Measurements from ENCODE around the gene PAM16. TPM values are rescaled to one million over a fixed set of nuclear protein-coding genes. Genes with fewer than 3 reads are reported as not detected.

The PAM16 gene
- total RNA-seq, 1 experiment from 2014 or later: 80.4 TPM

DNA sequence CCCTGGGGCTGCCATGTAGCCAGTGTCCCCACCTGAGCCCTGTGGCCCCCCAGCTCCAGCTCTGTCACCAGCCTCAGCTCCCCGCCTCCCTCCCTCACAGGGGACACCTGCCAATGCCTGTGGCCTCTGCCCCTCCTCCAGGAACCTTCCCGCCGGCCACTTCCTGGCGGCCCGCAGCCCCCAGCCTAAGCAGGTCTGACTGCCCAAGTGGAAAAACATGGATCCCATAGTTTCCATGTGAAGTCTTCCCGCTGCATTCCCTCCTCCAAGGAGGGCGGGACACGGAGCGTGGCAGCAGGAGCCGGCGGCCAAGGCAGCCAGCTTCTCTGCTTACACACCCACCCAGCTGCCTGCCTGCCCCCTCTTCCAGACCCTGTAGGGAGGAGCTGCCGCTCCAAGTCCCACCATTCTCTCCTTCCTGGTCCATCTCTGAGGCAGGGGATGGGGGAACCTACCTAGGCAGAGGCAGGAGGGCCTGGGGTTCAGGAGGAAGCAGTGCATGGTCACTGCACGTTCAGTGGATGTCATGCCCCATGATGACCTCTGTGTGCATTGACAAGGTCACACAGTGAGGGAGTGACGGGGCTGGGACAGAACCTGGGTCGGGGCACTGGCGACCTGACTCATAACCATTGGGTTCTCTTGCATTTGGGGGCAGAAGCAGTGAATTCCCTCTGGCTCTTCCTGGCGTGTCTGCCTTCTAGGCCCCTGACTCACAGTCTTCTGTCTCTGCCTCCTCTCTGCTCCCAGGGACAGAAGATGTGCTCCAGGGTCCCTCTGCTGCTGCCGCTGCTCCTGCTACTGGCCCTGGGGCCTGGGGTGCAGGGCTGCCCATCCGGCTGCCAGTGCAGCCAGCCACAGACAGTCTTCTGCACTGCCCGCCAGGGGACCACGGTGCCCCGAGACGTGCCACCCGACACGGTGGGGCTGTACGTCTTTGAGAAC, 29.3 kb upstream of the PAM16 start:
- H3K79me2 ChIP-seq (ENCODE audit: insufficient read depth, low read length): no peaks in the 10 kb centered on the region
- no peak overlapping the region for H3K4me2 ChIP-seq (ENCODE audit: insufficient read depth, insufficient read length, low read length)
- H3K9ac ChIP-seq (ENCODE audit: extremely low read depth, insufficient read length, low read length): no peak overlapping the region
- H3K27ac Mint-ChIP-seq: peak overlapping the region; percentile 44 to 80 (median 61); a peak in 3 of 7 replicates
- no peak overlapping the region for H2BK20ac ChIP-seq (ENCODE audit: low read depth, low read length, poor library complexity, severe bottlenecking)
- no peak overlapping the region for H4K5ac ChIP-seq (ENCODE audit: insufficient read length, low read depth, low read length)
- no peaks in the 10 kb centered on the region for H3K27me3 ChIP-seq (ENCODE audit: insufficient read depth, low read length)
- no peak overlapping the region for H3K4me3 Mint-ChIP-seq
- no peak overlapping the region for H3K23ac ChIP-seq (ENCODE audit: insufficient read length, low read depth, low read length)
- H3K36me3 Mint-ChIP-seq (ENCODE audit: insufficient read depth in 1 of 3, low read depth in 3 of 3): peaks cover 0 to 5% (median 4%) of the 10 kb centered on the region in 3 experiments; a peak in 4 of 7 replicates
- no peaks in the 10 kb centered on the region for H3K9me3 Mint-ChIP-seq
- no peak overlapping the region; the same call in 1 of the 2 replicates for H3K14ac ChIP-seq (ENCODE audit: insufficient read depth, low read length)
- H4K91ac ChIP-seq (ENCODE audit: insufficient read length, low read depth, low read length): no peak overlapping the region
- no peaks in the 10 kb centered on the region for H3K79me1 ChIP-seq (ENCODE audit: insufficient read depth, low read depth, low read length, poor library complexity, severe bottlenecking)
- TF ChIP-seq, protein P1, sequence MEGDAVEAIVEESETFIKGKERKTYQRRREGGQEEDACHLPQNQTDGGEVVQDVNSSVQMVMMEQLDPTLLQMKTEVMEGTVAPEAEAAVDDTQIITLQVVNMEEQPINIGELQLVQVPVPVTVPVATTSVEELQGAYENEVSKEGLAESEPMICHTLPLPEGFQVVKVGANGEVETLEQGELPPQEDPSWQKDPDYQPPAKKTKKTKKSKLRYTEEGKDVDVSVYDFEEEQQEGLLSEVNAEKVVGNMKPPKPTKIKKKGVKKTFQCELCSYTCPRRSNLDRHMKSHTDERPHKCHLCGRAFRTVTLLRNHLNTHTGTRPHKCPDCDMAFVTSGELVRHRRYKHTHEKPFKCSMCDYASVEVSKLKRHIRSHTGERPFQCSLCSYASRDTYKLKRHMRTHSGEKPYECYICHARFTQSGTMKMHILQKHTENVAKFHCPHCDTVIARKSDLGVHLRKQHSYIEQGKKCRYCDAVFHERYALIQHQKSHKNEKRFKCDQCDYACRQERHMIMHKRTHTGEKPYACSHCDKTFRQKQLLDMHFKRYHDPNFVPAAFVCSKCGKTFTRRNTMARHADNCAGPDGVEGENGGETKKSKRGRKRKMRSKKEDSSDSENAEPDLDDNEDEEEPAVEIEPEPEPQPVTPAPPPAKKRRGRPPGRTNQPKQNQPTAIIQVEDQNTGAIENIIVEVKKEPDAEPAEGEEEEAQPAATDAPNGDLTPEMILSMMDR (conservative IDR thresholded peaks at IDR 0.05): no peak
- no peak overlapping the region for H2AFZ ChIP-seq (ENCODE audit: low read length)
- H3K27me3 Mint-ChIP-seq (ENCODE audit: low read depth): no peaks in the 10 kb centered on the region
- no peaks in the 10 kb centered on the region for H3K23me2 ChIP-seq (ENCODE audit: insufficient read length, low read depth, low read length, poor library complexity, severe bottlenecking)
- H3K18ac ChIP-seq (ENCODE audit: insufficient read length, low read depth, low read length): no peak overlapping the region
- H2BK5ac ChIP-seq (ENCODE audit: insufficient read length, low read length): no peak overlapping the region
- peaks cover 3% of the 10 kb centered on the region; the same call in 1 of the 2 replicates for H3K4me1 ChIP-seq (ENCODE audit: insufficient read depth, low read length)
- H3K4ac ChIP-seq (ENCODE audit: low read depth, low read length): no peak overlapping the region
- WGBS (ENCODE audit: extremely low coverage, insufficient read length, low lambda C conversion rate): no CpG with 5 or more reads among the region's 26 CpGs
- no peaks in the 10 kb centered on the region for H3K9me3 ChIP-seq (ENCODE audit: control insufficient read depth, low read depth, low read length)
- no peak overlapping the region for H4K8ac ChIP-seq (replicated peaks; ENCODE audit: insufficient read length, low read depth, low read length)
- H2BK120ac ChIP-seq (ENCODE audit: low read depth, low read length, poor library complexity, severe bottlenecking): no peak overlapping the region
- H4K20me1 ChIP-seq (ENCODE audit: control insufficient read depth, insufficient read depth, insufficient read length): no peaks in the 10 kb centered on the region
- no peak overlapping the region for H2BK15ac ChIP-seq (ENCODE audit: low read depth, low read length)
- H3K4me1 Mint-ChIP-seq: peaks cover 19 to 38% of the 10 kb centered on the region in 2 experiments
- DNase-seq: no peak
- no peak overlapping the region for H3K56ac ChIP-seq (ENCODE audit: insufficient read length, low read depth, low read length)
- no peak overlapping the region for H3K27ac ChIP-seq (ENCODE audit: insufficient read length, low read depth, low read length)
- H2BK12ac ChIP-seq (ENCODE audit: insufficient read length, low read depth, low read length): no peak overlapping the region
- no peak overlapping the region for H3T11ph ChIP-seq (ENCODE audit: low read length)
- H2AK5ac ChIP-seq (ENCODE audit: insufficient read length, low read length): no peak overlapping the region
